ENCODE results near the gene SHKBP1.

Gene SHKBP1

DNA sequence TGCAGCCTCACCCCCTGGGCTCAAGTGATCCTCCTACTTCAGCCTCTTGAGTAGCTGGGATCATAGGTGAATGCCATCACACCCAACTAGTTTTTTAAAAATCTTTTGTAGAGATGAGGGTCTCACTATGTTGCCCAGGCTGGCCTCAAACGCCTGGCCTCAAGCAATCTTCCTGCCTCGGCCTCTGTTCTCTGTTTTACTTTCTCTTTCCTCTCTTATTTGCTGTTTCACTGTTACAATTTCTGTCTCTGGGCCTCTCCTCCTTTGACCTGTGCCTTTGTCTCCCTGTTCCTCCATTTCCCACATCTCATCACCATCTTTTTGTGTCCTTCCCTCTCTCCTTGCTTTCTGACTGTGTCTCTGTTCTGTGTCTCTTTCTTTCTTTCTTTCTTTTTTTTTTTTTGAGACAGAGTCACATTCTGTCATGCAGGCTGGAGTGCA lies 9.3 kb downstream of the SHKBP1 start:
- Histone ChIP-seq H3K27ac (no peak overlapping the region), H3K36me3 (peaks cover 8% of the 10 kb centered on the region)

GRCh38 chr19:40586611-40587010 lies 9.9 kb downstream of the SHKBP1 start:
- TF ChIP-seq CTCF (IDR thresholded peaks at IDR 0.05; ENCODE audit: low read depth, low read length): no peak
- Histone ChIP-seq H3K27ac (no peak overlapping the region), H3K9me3 (ENCODE audit: severe bottlenecking) (no peaks in the 10 kb centered on the region), H3K36me3 (peaks cover 6% of the 10 kb centered on the region), H3K4me3 (ENCODE audit: low read depth, low read length) (no peak overlapping the region), H3K27me3 (ENCODE audit: insufficient read depth, low read depth, severe bottlenecking) (no peaks in the 10 kb centered on the region)
- DNase-seq: no peak

More for the DNA sequence above, 9.3 kb downstream of the SHKBP1 start:
- no peak for TF ChIP-seq CTCF (IDR thresholded peaks at IDR 0.05; ENCODE audit: low read depth, low read length)
- Histone ChIP-seq H3K4me3 (ENCODE audit: low read depth, low read length) (no peak overlapping the region), H3K9me3 (ENCODE audit: severe bottlenecking) (no peaks in the 10 kb centered on the region), H3K27me3 (ENCODE audit: insufficient read depth, low read depth, severe bottlenecking) (no peaks in the 10 kb centered on the region)
- no peak for DNase-seq

- DNase-seq: no peak
- H3K27ac ChIP-seq: no peak overlapping the region
Measured at GRCh38 chr19:40588110-40588854, 11.6 kb downstream of the SHKBP1 start.

GRCh38 chr19:40588926-40589569 lies 12.4 kb downstream of the SHKBP1 start:
- Histone ChIP-seq H3K27ac (no peak overlapping the region), H3K27me3 (ENCODE audit: insufficient read depth, low read depth, severe bottlenecking) (no peaks in the 10 kb centered on the region), H3K36me3 (peaks cover 5% of the 10 kb centered on the region), H3K4me3 (ENCODE audit: low read depth, low read length) (no peak overlapping the region), H3K9me3 (ENCODE audit: severe bottlenecking) (no peaks in the 10 kb centered on the region)
- no peak for DNase-seq
- no peak for TF ChIP-seq CTCF (IDR thresholded peaks at IDR 0.05; ENCODE audit: low read depth, low read length)

More at GRCh38 chr19:40588110-40588854, 11.6 kb downstream of the SHKBP1 start:
- Histone ChIP-seq H3K27me3 (ENCODE audit: insufficient read depth, low read depth, severe bottlenecking) (no peaks in the 10 kb centered on the region), H3K36me3 (peaks cover 6% of the 10 kb centered on the region), H3K4me3 (ENCODE audit: low read depth, low read length) (no peak overlapping the region), H3K9me3 (ENCODE audit: severe bottlenecking) (no peaks in the 10 kb centered on the region)
- TF ChIP-seq CTCF (IDR thresholded peaks at IDR 0.05; ENCODE audit: low read depth, low read length): no peak

GRCh38 chr19:40589591-40590429 lies 13.1 kb downstream of the SHKBP1 start:
- TF ChIP-seq CTCF (IDR thresholded peaks at IDR 0.05; ENCODE audit: low read depth, low read length): no peak
- Histone ChIP-seq H3K27me3 (ENCODE audit: insufficient read depth, low read depth, severe bottlenecking) (no peaks in the 10 kb centered on the region), H3K36me3 (no peaks in the 10 kb centered on the region; the same call in 1 of the 2 replicates), H3K27ac (no peak overlapping the region), H3K9me3 (ENCODE audit: severe bottlenecking) (no peaks in the 10 kb centered on the region), H3K4me3 (ENCODE audit: low read depth, low read length) (no peak overlapping the region)
- no peak for DNase-seq

Data from WERI-Rb-1 (cell line).